HG02870 (cell line): Measurements from ENCODE around the gene TTC22.

ENCODE experiments used
- ATAC-seq: cut with Tn5 transposase; IDR thresholded peaks from one replicate; pipeline ENCODE4 v1.9.1; 2021; ENCODE audit warnings: mild to moderate bottlenecking, moderate library complexity; ENCODE audit not compliant: unreplicated experiment

The TTC22 gene

DNA sequence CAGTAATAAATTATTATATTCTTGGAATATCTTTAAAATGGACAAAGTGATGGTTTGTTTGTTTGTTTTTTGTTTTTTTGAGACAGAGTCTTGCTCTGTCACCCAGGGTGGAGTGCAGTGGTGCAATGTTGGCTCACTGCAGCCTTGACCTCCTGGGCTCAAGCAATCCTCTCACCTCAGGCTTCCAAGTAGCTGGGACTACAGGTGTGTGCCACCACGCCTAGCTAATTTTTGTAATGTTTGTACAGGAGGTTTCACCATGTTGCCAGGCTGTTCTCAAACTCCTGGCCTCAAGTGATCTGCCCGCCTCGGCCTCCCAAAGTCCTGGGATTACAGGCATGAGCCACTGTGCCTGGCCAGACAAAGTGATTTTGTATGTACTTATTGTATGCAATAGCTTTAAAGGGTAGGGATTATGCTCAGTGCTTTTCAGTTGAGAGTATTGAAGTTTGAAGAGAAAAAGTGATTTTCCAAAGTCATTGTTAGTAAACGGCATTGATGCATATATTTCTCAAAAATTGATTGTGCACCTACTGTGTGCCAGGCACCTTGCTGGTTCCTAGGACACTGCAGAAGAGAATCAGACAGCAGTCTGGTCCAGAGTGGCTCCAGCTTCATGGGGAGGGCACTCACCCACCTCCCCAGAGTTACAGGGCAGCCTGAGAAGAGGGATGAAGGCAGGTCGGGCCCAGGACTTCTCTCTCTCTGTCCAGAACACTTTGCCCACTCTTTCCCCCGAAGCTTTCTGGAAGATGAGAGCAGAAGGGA, 34.2 kb upstream of the TTC22 start:
- no peak for ATAC-seq

DNA sequence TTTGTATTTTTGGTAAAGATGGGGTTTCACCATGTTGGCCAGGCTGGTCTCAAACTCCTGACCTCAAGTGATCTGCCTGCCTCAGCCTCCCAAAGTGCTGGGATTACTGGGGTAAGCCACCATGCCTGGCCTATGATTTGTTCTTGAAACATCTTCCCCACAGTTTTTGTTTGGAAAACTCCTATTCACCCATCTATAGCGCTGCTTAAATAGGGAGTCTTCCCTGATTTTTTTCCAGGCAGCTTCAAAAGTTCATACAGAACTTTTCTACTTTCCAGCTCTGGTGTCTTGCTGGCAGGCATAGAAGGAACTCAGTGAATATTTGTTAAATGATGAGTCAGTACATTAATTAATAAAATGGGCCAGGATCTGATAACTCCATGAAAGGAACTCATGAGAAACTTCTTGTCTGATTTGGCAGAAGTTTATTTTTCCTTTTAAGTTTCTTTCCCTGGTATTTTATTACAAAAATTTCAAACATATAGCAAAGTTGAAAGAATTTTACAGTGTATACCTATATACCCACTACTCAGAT, 33.0 kb upstream of the TTC22 start:
- ATAC-seq: no peak

GRCh38 chr1:54833121-54833520, 32.0 kb upstream of the TTC22 start:
- no peak for ATAC-seq

GRCh38 chr1:54826226-54826816, 25.2 kb upstream of the TTC22 start:
- no peak for ATAC-seq

DNA sequence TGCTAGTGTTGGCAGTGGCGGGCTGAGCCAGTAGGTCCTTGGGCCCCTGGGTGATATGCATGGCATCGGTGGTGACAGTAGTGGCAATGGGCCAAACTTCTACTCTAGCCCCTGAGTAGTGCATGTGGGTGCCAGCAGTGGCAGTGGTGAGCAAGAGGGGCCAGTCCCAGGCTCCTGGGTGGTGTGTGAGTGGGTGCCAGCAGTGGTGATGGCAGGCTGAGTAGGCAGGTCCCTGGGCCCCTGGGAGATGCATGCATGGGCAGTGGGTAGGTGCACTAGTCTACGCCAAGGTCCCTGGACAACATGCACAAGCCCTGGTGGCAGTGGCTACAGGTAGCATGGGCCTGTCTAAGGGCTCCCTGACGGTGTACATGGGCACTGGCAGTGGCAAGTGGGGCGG, 24.6 kb upstream of the TTC22 start:
- ATAC-seq: no peak

DNA sequence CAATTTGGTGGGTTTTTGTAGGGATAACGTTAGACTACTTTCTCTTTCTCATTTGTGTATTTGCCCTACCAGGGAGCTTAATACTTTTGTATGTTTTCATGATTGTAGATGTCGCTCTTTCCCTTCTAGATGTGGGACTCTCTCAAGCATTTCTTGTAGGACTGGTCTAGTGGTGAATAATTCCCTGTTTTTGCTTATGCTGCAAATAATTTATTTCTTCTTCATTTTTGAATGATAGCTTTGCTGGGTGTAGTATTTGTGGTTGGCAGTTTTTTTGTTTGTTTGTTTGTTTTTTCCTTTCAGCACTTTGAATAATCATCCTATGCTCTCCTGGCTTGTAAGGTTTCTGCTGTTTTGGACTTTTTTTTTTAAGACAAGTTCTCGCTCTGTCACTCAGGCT, 22.5 kb upstream of the TTC22 start:
- no peak for ATAC-seq

DNA sequence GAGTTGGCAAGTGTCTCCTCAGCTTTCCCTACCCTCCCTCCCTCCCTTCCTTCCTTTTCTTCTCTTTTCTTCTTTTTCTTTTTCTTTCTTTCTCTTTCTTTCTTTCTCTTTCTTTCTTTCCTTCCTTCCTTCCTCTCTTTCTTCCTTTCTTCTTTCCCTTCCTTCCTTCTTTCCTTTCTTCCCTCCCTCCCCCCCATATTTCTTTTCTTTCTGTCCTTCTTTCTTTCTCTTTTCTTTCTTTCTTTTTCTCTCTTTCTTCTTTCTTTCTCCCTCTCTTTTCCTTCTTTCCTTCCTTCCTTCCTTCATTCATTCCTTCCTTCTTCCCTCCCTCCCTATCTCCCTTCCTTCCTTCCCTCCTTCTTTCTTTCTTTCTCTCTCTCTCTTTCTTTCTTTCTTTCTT, 18.6 kb upstream of the TTC22 start:
- ATAC-seq: no peak

GRCh38 chr1:54819195-54819536, 18.0 kb upstream of the TTC22 start:
- ATAC-seq: no peak

- ATAC-seq: no peak
Measured at GRCh38 chr1:54818461-54819194, 17.5 kb upstream of the TTC22 start.

- no peak for ATAC-seq
Measured at GRCh38 chr1:54816951-54817350, 15.8 kb upstream of the TTC22 start.

GRCh38 chr1:54816130-54816529, 15.0 kb upstream of the TTC22 start:
- no peak for ATAC-seq

- no peak for ATAC-seq
Measured at GRCh38 chr1:54815086-54815876, 14.2 kb upstream of the TTC22 start.

DNA sequence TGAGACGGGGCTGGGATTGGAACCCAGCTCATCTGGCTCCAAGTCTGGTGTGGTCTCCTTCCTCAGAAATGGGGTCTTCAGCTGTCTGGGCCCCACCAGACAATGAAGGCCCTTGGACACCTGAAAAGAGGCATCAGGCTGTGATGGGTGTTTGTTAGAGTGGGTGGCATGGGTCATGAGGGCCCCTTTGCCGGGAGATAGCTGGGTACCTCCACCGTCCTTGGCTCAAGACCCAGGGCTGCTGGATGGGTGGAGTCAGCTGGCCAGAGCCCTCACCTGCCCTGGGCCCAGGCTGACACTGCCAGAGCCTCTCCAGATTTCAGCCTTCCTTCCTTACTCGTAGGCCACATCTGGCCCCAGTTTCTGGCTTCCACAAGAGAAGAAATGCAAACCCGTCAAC, 13.4 kb upstream of the TTC22 start:
- no peak for ATAC-seq

DNA sequence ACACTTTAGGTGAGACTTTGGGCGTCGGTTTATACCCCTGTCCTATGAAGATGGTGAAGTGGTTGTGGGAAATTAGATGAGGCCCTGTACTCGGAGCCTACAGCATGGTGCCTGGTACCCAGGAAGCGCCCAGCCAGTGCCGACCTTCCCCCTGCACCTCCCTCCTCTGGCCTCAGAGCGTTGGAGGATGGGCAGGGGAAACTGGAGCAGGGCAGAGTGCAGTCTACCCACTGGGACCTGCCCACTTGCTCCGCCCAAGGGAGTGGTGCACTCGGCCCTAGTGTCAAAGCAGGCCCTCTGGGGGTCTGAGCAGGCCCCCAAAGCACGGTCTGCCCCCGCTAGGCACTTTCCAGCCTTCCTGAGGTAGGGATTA, 13.0 kb upstream of the TTC22 start:
- no peak for ATAC-seq

GRCh38 chr1:54813485-54814125, 12.5 kb upstream of the TTC22 start:
- no peak for ATAC-seq

- ATAC-seq: no peak
Measured at GRCh38 chr1:54812801-54813484, 11.8 kb upstream of the TTC22 start.

GRCh38 chr1:54811739-54812655, 10.9 kb upstream of the TTC22 start:
- no peak for ATAC-seq

DNA sequence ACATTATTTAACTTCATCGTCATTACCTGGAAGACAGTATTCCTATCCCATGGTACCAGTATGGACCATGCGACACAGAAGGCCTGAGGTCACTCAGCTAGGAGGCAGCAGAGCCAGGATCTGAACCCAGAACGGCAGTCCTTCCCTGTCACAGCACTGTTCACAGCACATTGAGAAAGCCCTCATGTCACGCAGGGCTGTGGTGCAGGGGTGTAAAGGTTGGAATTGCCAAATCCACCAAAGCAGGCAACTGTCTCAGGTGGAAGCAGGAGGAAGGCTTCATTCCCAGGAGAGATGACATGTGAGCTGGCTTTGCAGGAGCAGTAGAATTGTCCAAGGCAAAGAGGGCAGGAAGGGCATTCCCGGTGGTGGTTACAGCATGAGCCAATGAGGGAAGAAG, 9.9 kb upstream of the TTC22 start:
- no peak for ATAC-seq
